Gastroesophageal sphincter (tissue), 4 donors: Measurements from ENCODE around the gene CX3CL1. TPM values are rescaled to one million over a fixed set of nuclear protein-coding genes. Genes with fewer than 3 reads are reported as not detected.

ENCODE experiments used
- ATAC-seq: fragments of 150-250 bp; one replicate; pipeline ENCODE4 v1.9.1; 2016; ENCODE audit warnings: mild to moderate bottlenecking, moderate library complexity
- H3K27ac ChIP-seq, 4 donors: fragments of 200-600 bp; sonication (generic) in 3 of 4; 1 replicate in 3 of 4; 2 replicates in 1 of 4; pipeline ENCODE4 v1.5.1; 2016 to 2019
- H3K27me3 ChIP-seq: fragments of 200-600 bp; sonication (generic); one replicate; pipeline ENCODE4 v1.5.1; 2019
- H3K36me3 ChIP-seq, 2 donors: fragments of 200-600 bp; sonication (generic); one replicate each; pipeline ENCODE4 v1.5.1; 2019; ENCODE audit warnings: control low read depth in 1 of 2
- H3K4me1 ChIP-seq, 3 donors: fragments of 200-600 bp; sonication (generic); 1 replicate in 2 of 3; 2 replicates in 1 of 3; pipeline ENCODE4 v1.5.1; 2016 to 2019; ENCODE audit warnings: control low read depth in 2 of 3
- H3K4me3 ChIP-seq, 2 donors: fragments of 200-600 bp; sonication (generic); one replicate each; pipeline ENCODE4 v1.5.1; 2019; ENCODE audit warnings: mild to moderate bottlenecking in 1 of 2, moderate library complexity in 1 of 2
- H3K9me3 ChIP-seq, 3 donors: fragments of 200-600 bp; sonication (generic); one replicate each; pipeline ENCODE4 v1.5.1; 2017 to 2019; ENCODE audit warnings: control low read depth in 2 of 3
- CTCF ChIP-seq, 4 experiments: fragments of 200-600 bp in 2 of 4; fragments of 450-650 bp in 2 of 4; sonication (generic) in 1 of 4; IDR thresholded peaks; one replicate each; pipeline ENCODE4 v1.5.1; 2017 to 2019; ENCODE audit warnings: antibody characterized with exemption in 4 of 4, mild to moderate bottlenecking in 2 of 4, moderate library complexity in 2 of 4
- EP300 ChIP-seq: sonication (generic); formaldehyde crosslinking; IDR thresholded peaks from one replicate; pipeline ENCODE4 v1.6.1; 2017; ENCODE audit warnings: antibody characterized with exemption, mild to moderate bottlenecking
- POLR2A ChIP-seq, 2 donors: fragments of 450-650 bp; IDR thresholded peaks; one replicate each; pipeline ENCODE4 v1.6.1; 2017; ENCODE audit warnings: antibody characterized with exemption in 2 of 2, mild to moderate bottlenecking in 2 of 2, moderate library complexity in 1 of 2
- POLR2AphosphoS5 ChIP-seq: sonication (generic); formaldehyde crosslinking; IDR thresholded peaks from one replicate; pipeline ENCODE4 v1.6.1; 2017; ENCODE audit warnings: antibody characterized with exemption
- WGBS, 2 donors: methylation state at CpG; one replicate each; pipeline ENCODE4 v1.1.5; 2018; ENCODE audit warnings: low coverage in 1 of 2; 5-methylcytosine and 5-hydroxymethylcytosine counted together
- total RNA-seq, 4 donors: library from RNA; depleted of rRNA; stranded (reverse); fragments of >200 nt; gene quantifications; one replicate each; pipeline ENCODE4 v1.1.0, GENCODE V29; 2016

Gene CX3CL1
- total RNA-seq, 4 donors from 2014 or later = 18.6 to 45.8 (median 30.5) TPM

DNA sequence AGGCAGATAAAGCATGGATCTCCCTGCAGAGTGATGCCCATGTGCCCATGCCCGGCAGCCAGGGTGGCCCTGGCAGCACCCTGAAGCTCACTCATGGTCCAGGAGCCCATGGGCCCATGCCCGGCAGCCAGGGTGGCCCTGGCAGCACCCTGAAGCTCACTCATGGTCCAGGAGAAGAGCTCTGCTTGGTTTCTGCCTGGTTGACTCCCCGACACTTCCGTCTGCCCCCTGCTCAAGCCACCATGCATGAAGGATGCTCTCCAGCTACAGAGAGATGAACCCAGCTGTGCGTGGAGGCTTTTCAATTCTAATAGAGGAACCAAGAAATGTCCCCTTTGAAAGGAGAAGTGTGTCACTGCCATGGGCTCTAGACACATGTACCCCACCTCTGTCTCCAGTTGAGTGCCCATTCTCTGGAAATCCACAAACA, 41.0 kb downstream of the CX3CL1 start:
- Histone ChIP-seq H3K36me3 (no peaks in the 10 kb centered on the region), H3K4me1 (peaks cover 0 to 32% (median 18%) of the 10 kb centered on the region in 3 donors), H3K27me3 (no peaks in the 10 kb centered on the region), H3K27ac (no peak overlapping the region), H3K9me3 (no peaks in the 10 kb centered on the region), H3K4me3 (no peak overlapping the region)
- 59% methylated on average over 2 of the region's 5 CpGs; no CpG with 5 or more reads in 1 of the 2 donors for WGBS, 2 donors
- no peak for ATAC-seq
- no peak for TF ChIP-seq POLR2A (IDR thresholded peaks at IDR 0.05)
- no peak for TF ChIP-seq POLR2AphosphoS5
- TF ChIP-seq CTCF (IDR thresholded peaks at IDR 0.05) = no peak
- TF ChIP-seq EP300 = no peak

DNA sequence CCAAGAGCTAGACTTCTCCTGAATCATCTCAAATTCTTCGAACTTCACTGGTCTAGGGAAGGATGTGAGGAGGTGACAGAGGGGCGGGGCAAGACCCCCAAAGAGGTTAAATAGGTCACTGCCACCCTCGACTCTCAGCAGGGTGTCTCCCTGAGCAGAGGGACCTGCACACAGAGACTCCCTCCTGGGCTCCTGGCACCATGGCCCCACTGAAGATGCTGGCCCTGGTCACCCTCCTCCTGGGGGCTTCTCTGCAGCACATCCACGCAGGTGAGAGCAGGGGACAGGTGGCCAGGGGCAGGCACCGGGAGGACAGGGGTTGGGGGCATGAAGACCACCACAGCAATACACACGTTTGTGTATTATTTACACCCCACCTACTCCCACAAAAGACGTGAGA, 41.4 kb downstream of the CX3CL1 start:
- H3K36me3 ChIP-seq = no peaks in the 10 kb centered on the region
- ATAC-seq = no peak
- peaks cover 0 to 36% (median 20%) of the 10 kb centered on the region in 3 donors for H3K4me1 ChIP-seq
- H3K4me3 ChIP-seq = no peak overlapping the region
- WGBS, 2 donors = 75% methylated on average over 3 of the region's 7 CpGs; no CpG with 5 or more reads in 1 of the 2 donors
- H3K9me3 ChIP-seq = no peaks in the 10 kb centered on the region
- H3K27me3 ChIP-seq = no peaks in the 10 kb centered on the region
- no peak overlapping the region for H3K27ac ChIP-seq
- no peak for TF ChIP-seq CTCF (IDR thresholded peaks at IDR 0.05)
- TF ChIP-seq EP300 = no peak
- no peak for TF ChIP-seq POLR2A (IDR thresholded peaks at IDR 0.05)
- TF ChIP-seq POLR2AphosphoS5 = no peak

GRCh38 chr16:57416084-57416483, 43.8 kb downstream of the CX3CL1 start:
- peak overlapping the region in 1 of 4 donors; percentile 71 for H3K27ac ChIP-seq

DNA sequence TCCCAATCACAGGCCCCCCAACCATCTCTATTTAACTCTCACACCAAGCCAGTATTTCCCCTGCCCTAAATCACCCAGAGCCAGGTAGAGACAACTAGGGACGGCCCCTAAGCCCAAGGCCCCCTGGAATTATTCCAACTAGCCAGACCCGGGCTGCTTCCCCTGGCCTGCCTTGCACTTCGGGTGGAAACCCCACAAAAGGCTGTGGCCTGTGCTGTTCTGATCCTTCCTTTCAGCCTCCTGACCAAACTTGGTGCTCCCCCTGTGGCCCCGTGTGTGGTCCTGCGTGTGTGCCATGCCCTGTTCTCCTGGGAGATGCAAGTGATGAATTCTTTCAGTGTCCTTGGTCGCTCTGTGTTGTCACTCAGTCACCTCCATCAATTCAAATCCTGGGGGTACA, 47.2 kb downstream of the CX3CL1 start:
- H3K9me3 ChIP-seq = no peaks in the 10 kb centered on the region
- no peaks in the 10 kb centered on the region for H3K36me3 ChIP-seq
- TF ChIP-seq EP300 (no peak), POLR2A (IDR thresholded peaks at IDR 0.05) (no peak), CTCF (IDR thresholded peaks at IDR 0.05) (no peak)
- WGBS, 2 donors = 69% methylated on average over 6 of the region's 6 CpGs; no CpG with 5 or more reads in 1 of the 2 donors
- no peak overlapping the region for H3K4me3 ChIP-seq
- H3K4me1 ChIP-seq = peaks cover 0 to 51% (median 29%) of the 10 kb centered on the region in 3 donors
- peak overlapping the region in 2 of 4 donors; percentile 43 to 70 for H3K27ac ChIP-seq
- ATAC-seq = no peak
- no peaks in the 10 kb centered on the region for H3K27me3 ChIP-seq

More at GRCh38 chr16:57416084-57416483, 43.8 kb downstream of the CX3CL1 start:
- Histone ChIP-seq H3K27me3 (no peaks in the 10 kb centered on the region), H3K36me3 (no peaks in the 10 kb centered on the region), H3K4me1 (peaks cover 0 to 35% (median 22%) of the 10 kb centered on the region in 3 donors), H3K4me3 (no peak overlapping the region), H3K9me3 (no peaks in the 10 kb centered on the region)
- no peak for TF ChIP-seq POLR2A (IDR thresholded peaks at IDR 0.05)
- TF ChIP-seq POLR2AphosphoS5 = no peak
- TF ChIP-seq EP300 = no peak
- TF ChIP-seq CTCF (IDR thresholded peaks at IDR 0.05) = no peak
- ATAC-seq = no peak
- WGBS, 2 donors = 80% methylated on average over 2 of the region's 16 CpGs; no CpG with 5 or more reads in 1 of the 2 donors
